NCI-H345 (cell line): ENCODE results near the gene DMRTC2.

Source experiments
- DNase-seq: peaks from one replicate; lab custom pipeline; 2025; lab: John Stamatoyannopoulos, UW

The DMRTC2 gene

GRCh38 chr19:41890936-41891335 is 46.1 kb downstream of the DMRTC2 start:
- DNase-seq, result no peak

- DNase-seq, result no peak
Measured at GRCh38 chr19:41892173-41892902, 47.5 kb downstream of the DMRTC2 start.

GRCh38 chr19:41893899-41894298 is 49.1 kb downstream of the DMRTC2 start:
- no peak for DNase-seq

- DNase-seq, result no peak
Measured at GRCh38 chr19:41894350-41894749, 49.5 kb downstream of the DMRTC2 start.

- no peak for DNase-seq
Measured at GRCh38 chr19:41895745-41896580, 51.1 kb downstream of the DMRTC2 start.

- DNase-seq, result no peak
Measured at GRCh38 chr19:41896581-41896942, 51.7 kb downstream of the DMRTC2 start.

GRCh38 chr19:41897181-41897580 is 52.3 kb downstream of the DMRTC2 start:
- no peak for DNase-seq

- no peak for DNase-seq
Measured at GRCh38 chr19:41897820-41898219, 53.0 kb downstream of the DMRTC2 start.

- DNase-seq, result no peak
Measured at GRCh38 chr19:41898235-41898634, 53.4 kb downstream of the DMRTC2 start.
